Measurements from ENCODE around the gene C1orf167. TPM values are rescaled to one million over a fixed set of nuclear protein-coding genes. Genes with fewer than 3 reads are reported as not detected.

The C1orf167 gene
- total and polyA plus RNA-seq, 4 donors = 0.37 TPM; not detected in 3

DNA sequence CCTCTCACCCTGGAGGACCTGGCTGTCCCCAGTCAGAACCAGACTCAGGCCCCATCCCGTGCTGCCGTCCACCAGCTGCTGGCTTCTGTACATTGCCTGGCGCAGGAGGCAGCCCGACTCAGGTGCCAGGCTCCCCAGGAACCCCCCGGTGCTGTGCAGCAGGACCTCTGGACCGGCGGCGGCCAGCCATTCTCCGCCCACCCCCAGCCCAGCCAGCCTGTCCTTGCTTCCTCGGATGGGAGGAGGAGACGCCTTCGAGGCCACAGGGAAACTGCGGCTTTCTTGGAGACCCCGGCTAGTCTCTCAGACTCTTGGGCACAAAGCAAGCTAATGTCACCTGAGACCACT lies 4.4 kb downstream of the C1orf167 start:
- Histone ChIP-seq H3K27me3 (ENCODE audit: control insufficient read depth in 4 of 4, insufficient read depth in 4 of 4, low read length in 3 of 4) (peaks cover 0 to 6% (median 0%) of the 10 kb centered on the region in 4 donors), H3K9me3 (ENCODE audit: control insufficient read depth in 4 of 4, low read length in 3 of 4) (no peaks in the 10 kb centered on the region), H3K27ac (ENCODE audit: low read depth in 1 of 2, low read length in 2 of 2) (no peak overlapping the region), H3K4me1 (ENCODE audit: control insufficient read depth in 4 of 4, insufficient read depth in 4 of 4, low read length in 3 of 4) (peaks cover 0 to 5% (median 0%) of the 10 kb centered on the region in 4 donors), H3K36me3 (ENCODE audit: control insufficient read depth in 4 of 4, insufficient read depth in 3 of 4, low read depth in 1 of 4, low read length in 3 of 4) (no peaks in the 10 kb centered on the region), H3K4me3 (ENCODE audit: low read depth in 1 of 3, low read length in 3 of 3) (no peak overlapping the region), H3K9ac (ENCODE audit: low read depth in 1 of 2, low read length in 2 of 2) (no peak overlapping the region)
- TF ChIP-seq, protein P1, sequence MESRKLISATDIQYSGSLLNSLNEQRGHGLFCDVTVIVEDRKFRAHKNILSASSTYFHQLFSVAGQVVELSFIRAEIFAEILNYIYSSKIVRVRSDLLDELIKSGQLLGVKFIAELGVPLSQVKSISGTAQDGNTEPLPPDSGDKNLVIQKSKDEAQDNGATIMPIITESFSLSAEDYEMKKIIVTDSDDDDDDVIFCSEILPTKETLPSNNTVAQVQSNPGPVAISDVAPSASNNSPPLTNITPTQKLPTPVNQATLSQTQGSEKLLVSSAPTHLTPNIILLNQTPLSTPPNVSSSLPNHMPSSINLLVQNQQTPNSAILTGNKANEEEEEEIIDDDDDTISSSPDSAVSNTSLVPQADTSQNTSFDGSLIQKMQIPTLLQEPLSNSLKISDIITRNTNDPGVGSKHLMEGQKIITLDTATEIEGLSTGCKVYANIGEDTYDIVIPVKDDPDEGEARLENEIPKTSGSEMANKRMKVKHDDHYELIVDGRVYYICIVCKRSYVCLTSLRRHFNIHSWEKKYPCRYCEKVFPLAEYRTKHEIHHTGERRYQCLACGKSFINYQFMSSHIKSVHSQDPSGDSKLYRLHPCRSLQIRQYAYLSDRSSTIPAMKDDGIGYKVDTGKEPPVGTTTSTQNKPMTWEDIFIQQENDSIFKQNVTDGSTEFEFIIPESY (IDR thresholded peaks at IDR 0.05) = no peak
- TF ChIP-seq GABPA (IDR thresholded peaks at IDR 0.05 in 1 of 2, conservative IDR thresholded peaks at IDR 0.05 in 1 of 2) (no peak), HNF4A (conservative IDR thresholded peaks at IDR 0.05) (no peak), RXRA (IDR thresholded peaks at IDR 0.05) (no peak), FOXA2 (IDR thresholded peaks at IDR 0.05) (no peak), EGR1 (IDR thresholded peaks at IDR 0.05; ENCODE audit: low read depth in 2 of 2) (no peak), YY1 (IDR thresholded peaks at IDR 0.05) (no peak), FOXA1 (IDR thresholded peaks at IDR 0.05) (no peak), HNF4G (IDR thresholded peaks at IDR 0.05) (no peak)
- TF ChIP-seq, protein P2, sequence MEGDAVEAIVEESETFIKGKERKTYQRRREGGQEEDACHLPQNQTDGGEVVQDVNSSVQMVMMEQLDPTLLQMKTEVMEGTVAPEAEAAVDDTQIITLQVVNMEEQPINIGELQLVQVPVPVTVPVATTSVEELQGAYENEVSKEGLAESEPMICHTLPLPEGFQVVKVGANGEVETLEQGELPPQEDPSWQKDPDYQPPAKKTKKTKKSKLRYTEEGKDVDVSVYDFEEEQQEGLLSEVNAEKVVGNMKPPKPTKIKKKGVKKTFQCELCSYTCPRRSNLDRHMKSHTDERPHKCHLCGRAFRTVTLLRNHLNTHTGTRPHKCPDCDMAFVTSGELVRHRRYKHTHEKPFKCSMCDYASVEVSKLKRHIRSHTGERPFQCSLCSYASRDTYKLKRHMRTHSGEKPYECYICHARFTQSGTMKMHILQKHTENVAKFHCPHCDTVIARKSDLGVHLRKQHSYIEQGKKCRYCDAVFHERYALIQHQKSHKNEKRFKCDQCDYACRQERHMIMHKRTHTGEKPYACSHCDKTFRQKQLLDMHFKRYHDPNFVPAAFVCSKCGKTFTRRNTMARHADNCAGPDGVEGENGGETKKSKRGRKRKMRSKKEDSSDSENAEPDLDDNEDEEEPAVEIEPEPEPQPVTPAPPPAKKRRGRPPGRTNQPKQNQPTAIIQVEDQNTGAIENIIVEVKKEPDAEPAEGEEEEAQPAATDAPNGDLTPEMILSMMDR (IDR thresholded peaks at IDR 0.05; ENCODE audit: low read depth, low read length, missing input control) = no peak
- WGBS = 85% methylated on average over 14 of the region's 14 CpGs
- no peak for DNase-seq (ENCODE audit: low spot score)

DNA sequence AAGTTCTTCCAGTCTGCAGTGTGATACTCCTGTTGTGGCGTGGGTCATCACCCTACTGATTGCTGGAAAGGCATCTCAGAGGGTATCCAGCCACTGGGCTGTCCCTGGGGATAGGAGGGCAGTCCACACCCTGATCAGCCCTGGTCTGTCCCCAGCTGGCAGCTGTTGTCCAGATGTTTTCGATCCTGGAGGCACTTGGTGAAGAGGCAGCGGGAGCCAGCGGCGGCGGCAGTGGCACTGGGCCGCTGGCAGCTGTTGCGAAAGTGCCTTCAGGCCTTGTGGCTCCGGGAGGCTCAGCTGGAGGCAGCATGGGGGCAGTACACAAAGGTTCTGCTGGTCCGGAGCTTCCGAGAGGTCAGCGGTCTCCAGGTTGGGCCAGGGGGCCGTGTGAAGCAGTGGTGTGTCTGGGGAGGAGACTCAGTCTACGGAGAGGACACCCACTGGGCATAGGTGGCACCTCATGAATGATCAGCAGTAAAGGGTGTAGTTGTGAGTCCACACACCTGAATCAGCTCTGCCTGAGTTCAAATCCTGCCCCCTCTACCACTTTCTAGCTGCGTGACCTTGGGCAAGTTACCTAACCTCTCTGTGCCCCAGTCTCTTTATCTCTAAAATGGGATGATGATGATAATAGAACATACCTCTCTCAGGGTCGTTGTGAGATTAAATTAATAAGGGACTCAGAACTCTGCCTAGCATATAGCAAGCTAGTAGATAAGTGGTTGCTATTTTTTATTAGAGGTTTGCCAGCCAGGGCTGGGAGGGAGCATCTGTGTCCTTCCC lies 6.1 kb downstream of the C1orf167 start:
- no peak overlapping the region for H3K9ac ChIP-seq (ENCODE audit: low read depth in 1 of 2, low read length in 2 of 2)
- TF ChIP-seq RXRA (IDR thresholded peaks at IDR 0.05) (no peak), TAF1 (conservative IDR thresholded peaks at IDR 0.05) (no peak), GABPA (IDR thresholded peaks at IDR 0.05 in 1 of 2, conservative IDR thresholded peaks at IDR 0.05 in 1 of 2) (no peak), SP1 (IDR thresholded peaks at IDR 0.05) (no peak), FOXA2 (IDR thresholded peaks at IDR 0.05) (no peak), EGR1 (IDR thresholded peaks at IDR 0.05; ENCODE audit: low read depth in 2 of 2) (no peak)
- TF ChIP-seq, protein P2 (IDR thresholded peaks at IDR 0.05; ENCODE audit: low read depth, low read length, missing input control) = no peak
- TF ChIP-seq, protein P3, sequence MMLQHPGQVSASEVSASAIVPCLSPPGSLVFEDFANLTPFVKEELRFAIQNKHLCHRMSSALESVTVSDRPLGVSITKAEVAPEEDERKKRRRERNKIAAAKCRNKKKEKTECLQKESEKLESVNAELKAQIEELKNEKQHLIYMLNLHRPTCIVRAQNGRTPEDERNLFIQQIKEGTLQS (IDR thresholded peaks at IDR 0.05) = no peak
- WGBS = 78% methylated on average over 16 of the region's 16 CpGs
- H3K27me3 ChIP-seq (ENCODE audit: control insufficient read depth in 4 of 4, insufficient read depth in 4 of 4, low read length in 3 of 4) = no peaks in the 10 kb centered on the region
- H3K9me3 ChIP-seq (ENCODE audit: control insufficient read depth in 4 of 4, low read length in 3 of 4) = no peaks in the 10 kb centered on the region
- H3K4me3 ChIP-seq (ENCODE audit: low read depth in 1 of 3, low read length in 3 of 3) = no peak overlapping the region
- no peak overlapping the region for H3K27ac ChIP-seq (ENCODE audit: low read depth in 1 of 2, low read length in 2 of 2)
- no peak for DNase-seq (ENCODE audit: low spot score)
- no peaks in the 10 kb centered on the region for H3K4me1 ChIP-seq (ENCODE audit: control insufficient read depth in 4 of 4, insufficient read depth in 4 of 4, low read length in 3 of 4)
- no peaks in the 10 kb centered on the region for H3K36me3 ChIP-seq (ENCODE audit: control insufficient read depth in 4 of 4, insufficient read depth in 3 of 4, low read depth in 1 of 4, low read length in 3 of 4)
